ENCODE measurements around the gene OSBPL1A. TPM values are rescaled to one million over a fixed set of nuclear protein-coding genes. Genes with fewer than 3 reads are reported as not detected.

Gene OSBPL1A
- total RNA-seq, 1 experiment from 2014 or later: 21.5 TPM

DNA sequence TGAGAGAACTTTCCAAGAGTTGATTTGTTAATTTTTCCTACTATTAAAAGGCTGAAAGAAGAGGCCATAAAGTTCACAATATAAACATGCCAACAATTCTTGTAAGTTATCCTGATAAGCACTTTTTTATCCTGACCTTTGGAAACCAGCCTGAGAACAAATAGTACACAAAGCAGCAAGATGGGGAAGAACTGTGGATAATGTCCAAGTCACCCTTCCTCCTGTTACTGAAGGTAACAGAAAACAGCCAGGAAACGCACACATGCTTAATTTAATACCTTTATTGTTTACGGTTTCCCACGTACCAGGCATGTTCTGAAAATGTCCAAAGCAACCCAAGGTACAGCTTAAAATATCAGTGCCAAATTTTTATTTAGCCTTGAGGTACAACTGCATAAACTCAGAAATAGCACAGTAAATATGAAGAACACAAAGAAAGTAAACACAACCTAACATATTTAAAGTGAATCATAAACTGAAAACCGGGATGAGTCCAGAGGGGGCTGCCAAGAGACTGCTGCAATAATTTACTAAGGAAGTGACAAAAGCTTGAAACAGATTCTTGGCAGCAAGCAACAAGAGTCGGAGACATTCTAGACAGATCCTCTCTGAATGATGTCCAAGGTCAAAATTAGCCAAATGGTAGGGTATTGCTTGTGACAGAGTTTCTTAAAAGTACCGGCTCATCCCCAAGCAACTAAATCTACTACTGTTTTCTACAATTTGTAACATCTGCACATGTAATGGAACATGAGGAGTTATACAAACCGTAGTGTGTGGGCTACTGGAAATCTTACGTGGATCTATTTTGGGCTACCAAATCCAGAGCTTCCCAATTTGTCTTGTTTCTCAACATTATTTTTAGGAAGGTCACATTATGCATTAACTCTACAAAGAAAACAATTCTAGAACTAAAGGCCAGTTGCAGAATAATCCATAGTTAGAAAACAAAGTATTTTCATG is 165.6 kb downstream of the OSBPL1A start:
- H3K36me3 Mint-ChIP-seq (ENCODE audit: insufficient read depth, unreplicated experiment): peaks cover 12% of the 10 kb centered on the region
- intact Hi-C loops (cut with micrococcal nuclease): no loop called here
- H3K27me3 Mint-ChIP-seq (ENCODE audit: insufficient read depth, unreplicated experiment): no peaks in the 10 kb centered on the region
- no peak overlapping the region for H3K4me3 Mint-ChIP-seq (ENCODE audit: unreplicated experiment)
- H3K9me3 Mint-ChIP-seq (ENCODE audit: unreplicated experiment): no peaks in the 10 kb centered on the region
- no TSS peak for BruUV-seq (replicated peaks)
- ChIA-PET POLR2A (no interaction called here), CTCF (interaction anchor here (0.6 kb wide), 1 partner anchor 55 kb away, joined by 3 read pairs; no protein-coding TSS in a partner anchor)
- DNase-seq (ENCODE audit: unreplicated experiment): peak; percentile 57
- peaks cover 21% of the 10 kb centered on the region for H3K4me1 Mint-ChIP-seq (ENCODE audit: insufficient read depth, unreplicated experiment)
- H3K27ac Mint-ChIP-seq (ENCODE audit: low read depth, unreplicated experiment): no peak overlapping the region
- TF ChIP-seq, protein P1, sequence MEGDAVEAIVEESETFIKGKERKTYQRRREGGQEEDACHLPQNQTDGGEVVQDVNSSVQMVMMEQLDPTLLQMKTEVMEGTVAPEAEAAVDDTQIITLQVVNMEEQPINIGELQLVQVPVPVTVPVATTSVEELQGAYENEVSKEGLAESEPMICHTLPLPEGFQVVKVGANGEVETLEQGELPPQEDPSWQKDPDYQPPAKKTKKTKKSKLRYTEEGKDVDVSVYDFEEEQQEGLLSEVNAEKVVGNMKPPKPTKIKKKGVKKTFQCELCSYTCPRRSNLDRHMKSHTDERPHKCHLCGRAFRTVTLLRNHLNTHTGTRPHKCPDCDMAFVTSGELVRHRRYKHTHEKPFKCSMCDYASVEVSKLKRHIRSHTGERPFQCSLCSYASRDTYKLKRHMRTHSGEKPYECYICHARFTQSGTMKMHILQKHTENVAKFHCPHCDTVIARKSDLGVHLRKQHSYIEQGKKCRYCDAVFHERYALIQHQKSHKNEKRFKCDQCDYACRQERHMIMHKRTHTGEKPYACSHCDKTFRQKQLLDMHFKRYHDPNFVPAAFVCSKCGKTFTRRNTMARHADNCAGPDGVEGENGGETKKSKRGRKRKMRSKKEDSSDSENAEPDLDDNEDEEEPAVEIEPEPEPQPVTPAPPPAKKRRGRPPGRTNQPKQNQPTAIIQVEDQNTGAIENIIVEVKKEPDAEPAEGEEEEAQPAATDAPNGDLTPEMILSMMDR (IDR thresholded peaks at IDR 0.05; ENCODE audit: unreplicated experiment): no peak

DNA sequence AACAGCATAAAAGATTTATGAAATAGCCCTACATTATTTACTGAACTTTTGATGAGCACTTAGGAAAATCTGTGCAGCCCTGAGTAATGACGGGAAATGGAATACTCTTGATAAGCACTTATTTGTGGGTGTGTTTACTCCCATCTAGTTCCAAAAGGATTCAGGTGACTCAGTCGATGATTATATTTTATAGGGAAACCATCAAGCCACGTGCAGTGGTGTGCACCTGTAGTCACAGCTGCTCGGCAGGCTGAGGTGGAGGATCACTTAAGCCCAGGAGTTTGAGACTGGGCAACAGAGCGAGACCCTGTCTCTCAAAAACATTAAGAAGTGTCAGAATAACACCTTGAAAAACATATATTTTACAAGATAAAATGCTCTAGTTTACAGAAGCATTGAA is 166.9 kb downstream of the OSBPL1A start:
- TF ChIP-seq, protein P1 (IDR thresholded peaks at IDR 0.05; ENCODE audit: unreplicated experiment): no peak
- Mint-ChIP-seq H3K36me3 (ENCODE audit: insufficient read depth, unreplicated experiment) (peaks cover 12% of the 10 kb centered on the region), H3K4me1 (ENCODE audit: insufficient read depth, unreplicated experiment) (peaks cover 21% of the 10 kb centered on the region), H3K9me3 (ENCODE audit: unreplicated experiment) (no peaks in the 10 kb centered on the region), H3K27me3 (ENCODE audit: insufficient read depth, unreplicated experiment) (no peaks in the 10 kb centered on the region), H3K27ac (ENCODE audit: low read depth, unreplicated experiment) (no peak overlapping the region), H3K4me3 (ENCODE audit: unreplicated experiment) (no peak overlapping the region)
- intact Hi-C loops (cut with micrococcal nuclease): no loop called here
- ChIA-PET POLR2A (no interaction called here), CTCF (no interaction called here)
- BruUV-seq (replicated peaks): no TSS peak
- DNase-seq (ENCODE audit: unreplicated experiment): no peak

DNA sequence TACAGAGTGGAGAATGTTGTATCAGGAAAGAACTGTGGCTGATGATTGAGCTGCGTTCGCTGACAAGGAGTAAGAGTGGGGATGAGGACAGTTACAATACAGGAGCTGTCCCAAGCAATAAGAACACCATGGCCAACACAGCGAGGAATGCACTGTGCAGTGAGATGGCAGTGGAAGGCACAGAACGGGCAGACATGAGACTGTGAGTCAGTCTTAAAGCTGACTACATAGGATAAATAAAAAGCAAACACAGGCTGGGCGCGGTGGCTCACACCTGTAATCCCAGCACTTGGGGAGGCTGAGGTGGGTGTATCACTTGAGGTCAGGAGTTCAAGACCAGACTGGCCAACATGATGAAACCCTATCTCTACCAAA is 169.0 kb downstream of the OSBPL1A start:
- CTCF ChIA-PET: interaction anchor here (0.7 to 1.0 kb wide), 2 partner anchors 14 to 27 kb away, joined by 3 to 8 read pairs; no protein-coding TSS in a partner anchor
- H3K27ac Mint-ChIP-seq (ENCODE audit: low read depth, unreplicated experiment): no peak overlapping the region

DNA sequence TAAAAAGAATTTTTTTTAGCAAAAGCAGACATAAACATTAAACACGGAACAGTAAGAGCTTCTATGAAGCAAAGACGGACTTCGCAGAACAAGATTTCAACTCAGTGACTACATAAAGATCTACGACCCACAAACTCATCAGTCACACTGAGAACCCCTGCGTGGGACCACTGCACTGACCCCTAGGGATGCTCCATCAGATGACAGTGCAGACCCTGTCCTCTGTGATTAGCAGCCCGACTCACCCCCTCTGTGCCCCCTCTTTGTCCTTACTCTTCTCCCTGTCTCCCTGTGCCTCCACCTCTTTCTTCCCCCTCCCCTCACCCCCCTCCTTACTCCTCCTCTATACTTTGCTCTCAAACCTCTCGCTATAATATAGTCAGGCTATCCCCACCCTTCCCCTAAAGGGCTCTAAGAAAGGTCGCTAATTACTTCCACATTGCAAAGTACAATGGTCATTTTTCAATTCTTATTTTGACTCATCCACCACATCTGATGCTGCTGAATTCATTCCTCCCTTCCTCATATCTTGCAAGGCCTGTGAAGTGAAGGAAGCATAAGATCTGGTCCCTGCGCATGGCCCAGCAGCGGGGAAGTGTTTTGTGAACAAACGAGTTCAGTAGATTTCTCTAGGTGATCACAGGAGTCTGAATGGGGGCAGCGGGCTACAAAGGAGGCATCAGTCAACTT is 169.5 kb downstream of the OSBPL1A start:
- no peaks in the 10 kb centered on the region for H3K36me3 Mint-ChIP-seq (ENCODE audit: insufficient read depth, unreplicated experiment)
- DNase-seq (ENCODE audit: unreplicated experiment): peak; percentile 29
- POLR2A ChIA-PET: no interaction called here
- no peak overlapping the region for H3K4me3 Mint-ChIP-seq (ENCODE audit: unreplicated experiment)
- peaks cover 21% of the 10 kb centered on the region for H3K4me1 Mint-ChIP-seq (ENCODE audit: insufficient read depth, unreplicated experiment)
- TF ChIP-seq, protein P1 (IDR thresholded peaks at IDR 0.05; ENCODE audit: unreplicated experiment): no peak
- CTCF ChIA-PET: no interaction called here
- intact Hi-C loops (cut with micrococcal nuclease): no loop called here
- H3K9me3 Mint-ChIP-seq (ENCODE audit: unreplicated experiment): no peaks in the 10 kb centered on the region
- BruUV-seq (replicated peaks): no TSS peak
- H3K27ac Mint-ChIP-seq (ENCODE audit: low read depth, unreplicated experiment): no peak overlapping the region
- no peaks in the 10 kb centered on the region for H3K27me3 Mint-ChIP-seq (ENCODE audit: insufficient read depth, unreplicated experiment)

More for the DNA sequence above, 169.0 kb downstream of the OSBPL1A start:
- intact Hi-C loops (cut with micrococcal nuclease): no loop called here
- Mint-ChIP-seq H3K4me3 (ENCODE audit: unreplicated experiment) (no peak overlapping the region), H3K36me3 (ENCODE audit: insufficient read depth, unreplicated experiment) (no peaks in the 10 kb centered on the region), H3K4me1 (ENCODE audit: insufficient read depth, unreplicated experiment) (peaks cover 21% of the 10 kb centered on the region), H3K9me3 (ENCODE audit: unreplicated experiment) (no peaks in the 10 kb centered on the region), H3K27me3 (ENCODE audit: insufficient read depth, unreplicated experiment) (no peaks in the 10 kb centered on the region)
- peak; percentile 21 for DNase-seq (ENCODE audit: unreplicated experiment)
- POLR2A ChIA-PET: no interaction called here
- BruUV-seq (replicated peaks): no TSS peak
- TF ChIP-seq, protein P1 (IDR thresholded peaks at IDR 0.05; ENCODE audit: unreplicated experiment): no peak

Measured in MCF 10A (cell line).